ENCODE results near the gene CBX1. TPM values are rescaled to one million over a fixed set of nuclear protein-coding genes. Genes with fewer than 3 reads are reported as not detected.

The CBX1 gene
- total and polyA plus RNA-seq, 2 of the 13 experiments (the other 11 are each of a cell fraction or from before 2014, with no cell fraction given), result 17.8 to 108 TPM

DNA sequence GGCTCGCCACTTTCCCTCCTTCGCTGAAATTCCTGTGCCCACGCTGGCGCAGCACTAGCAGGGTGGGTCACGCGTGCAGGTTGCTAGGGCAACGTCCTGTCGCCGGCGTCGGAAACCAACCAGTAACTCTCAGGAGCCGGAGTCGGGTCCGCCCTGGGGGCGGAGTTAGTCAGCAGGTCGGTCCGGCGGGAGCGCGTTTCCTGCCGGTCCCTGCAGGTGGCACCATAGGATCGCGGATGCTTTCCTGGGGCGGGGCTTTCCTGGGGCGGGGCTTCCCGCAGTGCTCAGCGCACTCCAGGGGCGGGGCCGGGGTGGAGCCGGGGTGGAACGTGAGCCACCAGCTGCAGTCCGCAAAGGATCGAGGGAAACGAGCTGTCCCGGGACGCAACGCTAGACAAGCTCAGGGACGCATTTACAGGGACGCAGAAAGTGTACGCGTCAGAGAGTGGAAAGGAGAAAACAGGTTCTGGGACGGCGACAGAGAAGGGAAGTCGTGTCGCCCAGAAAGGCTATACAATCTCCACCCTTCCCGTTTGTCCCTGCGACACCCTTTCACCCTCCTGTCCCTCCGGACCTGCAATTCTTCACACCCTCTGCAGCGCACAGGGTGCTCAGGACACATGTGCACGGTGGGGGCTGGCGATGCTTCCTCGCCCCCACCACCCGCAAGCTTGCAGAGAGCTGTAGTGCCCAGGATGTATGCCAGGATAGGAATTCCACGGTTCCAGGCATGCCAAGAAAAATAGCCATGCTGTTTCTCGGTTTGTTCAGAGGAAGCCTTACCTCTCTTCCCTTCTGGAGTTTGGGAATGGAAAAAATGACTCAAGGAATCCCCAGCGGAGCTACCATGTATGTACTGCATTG is 76.0 kb downstream of the CBX1 start (continued):
- TF ChIP-seq PAX8 (CRISPR knock-in tag; IDR thresholded peaks at IDR 0.05; ENCODE audit: borderline replicate concordance), result no peak
- TF ChIP-seq STAG1 (CRISPR knock-in tag; IDR thresholded peaks at IDR 0.05), result peak; percentile 89
- TF ChIP-seq ZNF644 (CRISPR knock-in tag; IDR thresholded peaks at IDR 0.05; ENCODE audit: low read depth), result no peak
- TF ChIP-seq, protein P1, sequence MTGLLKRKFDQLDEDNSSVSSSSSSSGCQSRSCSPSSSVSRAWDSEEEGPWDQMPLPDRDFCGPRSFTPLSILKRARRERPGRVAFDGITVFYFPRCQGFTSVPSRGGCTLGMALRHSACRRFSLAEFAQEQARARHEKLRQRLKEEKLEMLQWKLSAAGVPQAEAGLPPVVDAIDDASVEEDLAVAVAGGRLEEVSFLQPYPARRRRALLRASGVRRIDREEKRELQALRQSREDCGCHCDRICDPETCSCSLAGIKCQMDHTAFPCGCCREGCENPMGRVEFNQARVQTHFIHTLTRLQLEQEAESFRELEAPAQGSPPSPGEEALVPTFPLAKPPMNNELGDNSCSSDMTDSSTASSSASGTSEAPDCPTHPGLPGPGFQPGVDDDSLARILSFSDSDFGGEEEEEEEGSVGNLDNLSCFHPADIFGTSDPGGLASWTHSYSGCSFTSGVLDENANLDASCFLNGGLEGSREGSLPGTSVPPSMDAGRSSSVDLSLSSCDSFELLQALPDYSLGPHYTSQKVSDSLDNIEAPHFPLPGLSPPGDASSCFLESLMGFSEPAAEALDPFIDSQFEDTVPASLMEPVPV (CRISPR knock-in tag; IDR thresholded peaks at IDR 0.05), result no peak
- peak; percentile 91; the same call in 1 of the 2 replicates for TF ChIP-seq KDM3A (CRISPR knock-in tag; IDR thresholded peaks at IDR 0.05; ENCODE audit: low read depth)
- TF ChIP-seq SIX4 (CRISPR knock-in tag; IDR thresholded peaks at IDR 0.05), result no peak
- TF ChIP-seq NCOA5 (CRISPR knock-in tag; IDR thresholded peaks at IDR 0.05), result no peak
- TF ChIP-seq, protein P2, sequence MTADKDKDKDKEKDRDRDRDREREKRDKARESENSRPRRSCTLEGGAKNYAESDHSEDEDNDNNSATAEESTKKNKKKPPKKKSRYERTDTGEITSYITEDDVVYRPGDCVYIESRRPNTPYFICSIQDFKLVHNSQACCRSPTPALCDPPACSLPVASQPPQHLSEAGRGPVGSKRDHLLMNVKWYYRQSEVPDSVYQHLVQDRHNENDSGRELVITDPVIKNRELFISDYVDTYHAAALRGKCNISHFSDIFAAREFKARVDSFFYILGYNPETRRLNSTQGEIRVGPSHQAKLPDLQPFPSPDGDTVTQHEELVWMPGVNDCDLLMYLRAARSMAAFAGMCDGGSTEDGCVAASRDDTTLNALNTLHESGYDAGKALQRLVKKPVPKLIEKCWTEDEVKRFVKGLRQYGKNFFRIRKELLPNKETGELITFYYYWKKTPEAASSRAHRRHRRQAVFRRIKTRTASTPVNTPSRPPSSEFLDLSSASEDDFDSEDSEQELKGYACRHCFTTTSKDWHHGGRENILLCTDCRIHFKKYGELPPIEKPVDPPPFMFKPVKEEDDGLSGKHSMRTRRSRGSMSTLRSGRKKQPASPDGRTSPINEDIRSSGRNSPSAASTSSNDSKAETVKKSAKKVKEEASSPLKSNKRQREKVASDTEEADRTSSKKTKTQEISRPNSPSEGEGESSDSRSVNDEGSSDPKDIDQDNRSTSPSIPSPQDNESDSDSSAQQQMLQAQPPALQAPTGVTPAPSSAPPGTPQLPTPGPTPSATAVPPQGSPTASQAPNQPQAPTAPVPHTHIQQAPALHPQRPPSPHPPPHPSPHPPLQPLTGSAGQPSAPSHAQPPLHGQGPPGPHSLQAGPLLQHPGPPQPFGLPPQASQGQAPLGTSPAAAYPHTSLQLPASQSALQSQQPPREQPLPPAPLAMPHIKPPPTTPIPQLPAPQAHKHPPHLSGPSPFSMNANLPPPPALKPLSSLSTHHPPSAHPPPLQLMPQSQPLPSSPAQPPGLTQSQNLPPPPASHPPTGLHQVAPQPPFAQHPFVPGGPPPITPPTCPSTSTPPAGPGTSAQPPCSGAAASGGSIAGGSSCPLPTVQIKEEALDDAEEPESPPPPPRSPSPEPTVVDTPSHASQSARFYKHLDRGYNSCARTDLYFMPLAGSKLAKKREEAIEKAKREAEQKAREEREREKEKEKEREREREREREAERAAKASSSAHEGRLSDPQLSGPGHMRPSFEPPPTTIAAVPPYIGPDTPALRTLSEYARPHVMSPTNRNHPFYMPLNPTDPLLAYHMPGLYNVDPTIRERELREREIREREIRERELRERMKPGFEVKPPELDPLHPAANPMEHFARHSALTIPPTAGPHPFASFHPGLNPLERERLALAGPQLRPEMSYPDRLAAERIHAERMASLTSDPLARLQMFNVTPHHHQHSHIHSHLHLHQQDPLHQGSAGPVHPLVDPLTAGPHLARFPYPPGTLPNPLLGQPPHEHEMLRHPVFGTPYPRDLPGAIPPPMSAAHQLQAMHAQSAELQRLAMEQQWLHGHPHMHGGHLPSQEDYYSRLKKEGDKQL (CRISPR knock-in tag; IDR thresholded peaks at IDR 0.05; ENCODE audit: low read depth), result no peak
- TF ChIP-seq, protein P3, sequence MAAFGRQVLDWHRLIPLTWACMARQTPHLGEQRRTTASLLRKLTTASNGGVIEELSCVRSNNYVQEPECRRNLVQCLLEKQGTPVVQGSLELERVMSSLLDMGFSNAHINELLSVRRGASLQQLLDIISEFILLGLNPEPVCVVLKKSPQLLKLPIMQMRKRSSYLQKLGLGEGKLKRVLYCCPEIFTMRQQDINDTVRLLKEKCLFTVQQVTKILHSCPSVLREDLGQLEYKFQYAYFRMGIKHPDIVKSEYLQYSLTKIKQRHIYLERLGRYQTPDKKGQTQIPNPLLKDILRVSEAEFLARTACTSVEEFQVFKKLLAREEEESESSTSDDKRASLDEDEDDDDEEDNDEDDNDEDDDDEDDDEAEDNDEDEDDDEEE (CRISPR knock-in tag; IDR thresholded peaks at IDR 0.05), result 0 out of 2 replicates have a peak, but pooled peaks have one; percentile 78
- TF ChIP-seq ZZZ3 (CRISPR knock-in tag; IDR thresholded peaks at IDR 0.05; ENCODE audit: borderline replicate concordance), result peak; percentile 58; the same call in 1 of the 2 replicates
- TF ChIP-seq ZNF510 (CRISPR knock-in tag; IDR thresholded peaks at IDR 0.05; ENCODE audit: low read depth), result no peak
- TF ChIP-seq ZMYM2 (CRISPR knock-in tag; IDR thresholded peaks at IDR 0.05), result no peak
- peak; percentile 67; the same call in 1 of the 2 replicates for TF ChIP-seq SIN3B (IDR thresholded peaks at IDR 0.05; ENCODE audit: low read length)
- peak; percentile 59; the same call in 1 of the 2 replicates for TF ChIP-seq KAT8 (CRISPR knock-in tag; IDR thresholded peaks at IDR 0.05)
- TF ChIP-seq, protein P4, sequence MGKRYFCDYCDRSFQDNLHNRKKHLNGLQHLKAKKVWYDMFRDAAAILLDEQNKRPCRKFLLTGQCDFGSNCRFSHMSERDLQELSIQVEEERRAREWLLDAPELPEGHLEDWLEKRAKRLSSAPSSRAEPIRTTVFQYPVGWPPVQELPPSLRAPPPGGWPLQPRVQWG (CRISPR knock-in tag; IDR thresholded peaks at IDR 0.05; ENCODE audit: borderline replicate concordance, low read depth), result no peak
- TF ChIP-seq, protein P5, sequence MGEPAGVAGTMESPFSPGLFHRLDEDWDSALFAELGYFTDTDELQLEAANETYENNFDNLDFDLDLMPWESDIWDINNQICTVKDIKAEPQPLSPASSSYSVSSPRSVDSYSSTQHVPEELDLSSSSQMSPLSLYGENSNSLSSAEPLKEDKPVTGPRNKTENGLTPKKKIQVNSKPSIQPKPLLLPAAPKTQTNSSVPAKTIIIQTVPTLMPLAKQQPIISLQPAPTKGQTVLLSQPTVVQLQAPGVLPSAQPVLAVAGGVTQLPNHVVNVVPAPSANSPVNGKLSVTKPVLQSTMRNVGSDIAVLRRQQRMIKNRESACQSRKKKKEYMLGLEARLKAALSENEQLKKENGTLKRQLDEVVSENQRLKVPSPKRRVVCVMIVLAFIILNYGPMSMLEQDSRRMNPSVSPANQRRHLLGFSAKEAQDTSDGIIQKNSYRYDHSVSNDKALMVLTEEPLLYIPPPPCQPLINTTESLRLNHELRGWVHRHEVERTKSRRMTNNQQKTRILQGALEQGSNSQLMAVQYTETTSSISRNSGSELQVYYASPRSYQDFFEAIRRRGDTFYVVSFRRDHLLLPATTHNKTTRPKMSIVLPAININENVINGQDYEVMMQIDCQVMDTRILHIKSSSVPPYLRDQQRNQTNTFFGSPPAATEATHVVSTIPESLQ (CRISPR knock-in tag; conservative IDR thresholded peaks at IDR 0.05), result no peak
- TF ChIP-seq RFXANK (CRISPR knock-in tag; IDR thresholded peaks at IDR 0.05), result no peak
- TF ChIP-seq ZNF615 (CRISPR knock-in tag; IDR thresholded peaks at IDR 0.05; ENCODE audit: borderline replicate concordance), result peak; percentile 73; the same call in 1 of the 2 replicates
- TF ChIP-seq PLRG1 (conservative IDR thresholded peaks at IDR 0.05), result no peak
- TF ChIP-seq HCFC1 (IDR thresholded peaks at IDR 0.05; ENCODE audit: low read depth, low read length), result 0 out of 2 replicates have a peak, but pooled peaks have one; percentile 16
